ENCODE measurements around the gene AKAP13. TPM values are rescaled to one million over a fixed set of nuclear protein-coding genes. Genes with fewer than 3 reads are reported as not detected.

The AKAP13 gene
- total and polyA plus RNA-seq, 2 of the 8 experiments (the other 6 are each of a cell fraction or from before 2014, with no cell fraction given): 14.0 to 46.2 TPM

GRCh38 chr15:85532689-85533088 is 152.3 kb downstream of the AKAP13 start:
- no peak for FAIRE-seq

More at GRCh38 chr15:85532689-85533088, 152.3 kb downstream of the AKAP13 start:
- peaks cover 0 to 2% of the 10 kb centered on the region in 2 experiments; a peak in 1 of 4 replicates for H3K79me2 ChIP-seq (ENCODE audit: control insufficient read depth in 1 of 2, insufficient read depth in 2 of 2, low read length in 2 of 2)
- no peak overlapping the region for H3K9ac ChIP-seq (replicated peaks in 1 of 4; ENCODE audit: extremely low read depth in 1 of 4, low read depth in 3 of 4, low read length in 3 of 4)
- no peaks in the 10 kb centered on the region for H3K27me3 ChIP-seq (replicated peaks in 1 of 4; ENCODE audit: control insufficient read depth in 3 of 4, extremely low read depth in 1 of 4, insufficient read depth in 3 of 4, low read length in 3 of 4)
- H4K20me1 ChIP-seq (replicated peaks in 1 of 2; ENCODE audit: control insufficient read depth in 1 of 2, insufficient read depth in 2 of 2, low read length in 2 of 2): peaks cover 0 to 7% of the 10 kb centered on the region in 2 experiments
- H3K23me2 ChIP-seq (ENCODE audit: low read depth, low read length): no peaks in the 10 kb centered on the region
- H3K56ac ChIP-seq (replicated peaks; ENCODE audit: insufficient read length, low read depth, low read length): no peak overlapping the region
- no peak overlapping the region for H4K91ac ChIP-seq (replicated peaks; ENCODE audit: insufficient read length, low read length)
- H2BK20ac ChIP-seq (ENCODE audit: low read length): no peak overlapping the region
- H2BK5ac ChIP-seq (ENCODE audit: low read depth, low read length): no peak overlapping the region
- H3K9me3 ChIP-seq (ENCODE audit: insufficient read depth in 2 of 2, low read depth in 1 of 2, low read length in 1 of 2): no peaks in the 10 kb centered on the region
- H3K14ac ChIP-seq (ENCODE audit: insufficient read length): no peak overlapping the region
- peaks cover 0 to 7% (median 4%) of the 10 kb centered on the region in 4 experiments; a peak in 4 of 7 replicates for H3K4me1 ChIP-seq (replicated peaks in 1 of 4; ENCODE audit: control insufficient read depth in 3 of 4, insufficient read depth in 4 of 4, low read length in 3 of 4)
- ChIA-PET POLR2A (ENCODE audit: partially characterized antibody) (no interaction called here), CTCF (ENCODE audit: partially characterized antibody) (interaction anchor here (2.6 kb wide), 1 partner anchor 28 kb away, joined by 8 read pairs; no protein-coding TSS in a partner anchor)
- 98% methylated on average over 3 of the region's 3 CpGs; no CpG with 5 or more reads in 1 of the 2 experiments for WGBS, 2 experiments (ENCODE audit: extremely low coverage in 1 of 2, insufficient coverage in 1 of 2, insufficient read length in 1 of 2, insufficient replicate concordance in 2 of 2, low coverage in 1 of 2, low lambda C conversion rate in 2 of 2, missing lambda C conversion rate in 1 of 2)
- peaks cover 0 to 6% (median 0%) of the 10 kb centered on the region in 4 experiments; a peak in 3 of 8 replicates for H3K36me3 ChIP-seq (ENCODE audit: control insufficient read depth in 2 of 4, insufficient read depth in 4 of 4, low read length in 3 of 4)
- no peak overlapping the region for H3K4ac ChIP-seq (replicated peaks; ENCODE audit: insufficient read length, low read depth, low read length)
- no peak overlapping the region for H3K4me2 ChIP-seq (ENCODE audit: insufficient read depth in 1 of 2, low read depth in 2 of 2, low read length in 2 of 2)
- H3K23ac ChIP-seq (ENCODE audit: insufficient read length): no peak overlapping the region
- H3K79me1 ChIP-seq (ENCODE audit: low read depth, low read length): no peaks in the 10 kb centered on the region
- H2BK12ac ChIP-seq (ENCODE audit: low read depth, low read length): no peak overlapping the region
- DNase-seq (ENCODE audit: low read depth in 1 of 2, low spot score in 2 of 2): no peak
- H2AFZ ChIP-seq (ENCODE audit: low read length): no peak overlapping the region
- H4K8ac ChIP-seq (ENCODE audit: extremely low read depth, insufficient read depth, low read length): no peak overlapping the region
- H2AK5ac ChIP-seq (ENCODE audit: low read depth, low read length): no peak overlapping the region
- no peak overlapping the region for H3K18ac ChIP-seq (ENCODE audit: extremely low read depth, low read length)
- H4K5ac ChIP-seq (ENCODE audit: insufficient read length, low read depth, low read length): no peak overlapping the region
- H3K27ac ChIP-seq (ENCODE audit: low read depth, low read length): no peak overlapping the region
- no peak overlapping the region for H2BK15ac ChIP-seq (ENCODE audit: low read length)
- TF ChIP-seq CEBPB (IDR thresholded peaks at IDR 0.05; ENCODE audit: low read depth, low read length) (no peak), TAF1 (IDR thresholded peaks at IDR 0.05; ENCODE audit: low read depth, low read length) (no peak), CTBP2 (IDR thresholded peaks at IDR 0.05; ENCODE audit: borderline replicate concordance, insufficient read depth, insufficient read length, low read length) (no peak), KDM5A (IDR thresholded peaks at IDR 0.05; ENCODE audit: low read length) (no peak), YY1 (IDR thresholded peaks at IDR 0.05; ENCODE audit: low read depth, low read length) (no peak), ASH2L (IDR thresholded peaks at IDR 0.05; ENCODE audit: low read length) (no peak), TCF12 (IDR thresholded peaks at IDR 0.05; ENCODE audit: low read depth, low read length) (no peak), CBX8 (IDR thresholded peaks at IDR 0.05; ENCODE audit: borderline replicate concordance, low read depth, low read length) (no peak), SIRT6 (IDR thresholded peaks at IDR 0.05; ENCODE audit: low read length) (no peak), BRCA1 (IDR thresholded peaks at IDR 0.05; ENCODE audit: low read depth, low read length) (no peak), NRF1 (IDR thresholded peaks at IDR 0.05; ENCODE audit: low read depth, low read length) (no peak), ZNF274 (IDR thresholded peaks at IDR 0.05; ENCODE audit: borderline replicate concordance, extremely low read depth, low read length) (no peak), EZH2 (IDR thresholded peaks at IDR 0.05; ENCODE audit: low read depth, low read length, severe bottlenecking) (no peak)
- no peak overlapping the region for H3K4me3 ChIP-seq (ENCODE audit: extremely low read depth in 1 of 4, insufficient read depth in 2 of 4, low read depth in 3 of 4, low read length in 4 of 4)
- no peak overlapping the region for H2BK120ac ChIP-seq (replicated peaks; ENCODE audit: low read depth, low read length)

All from H1 (cell line).